HCT116 (cell line): ENCODE results near the gene CLEC14A. TPM values are rescaled to one million over a fixed set of nuclear protein-coding genes. Genes with fewer than 3 reads are reported as not detected.

Source experiments
- ATAC-seq: fragments of 200-7000 bp; cut with Tn5 transposase; 2 replicates; pipeline ENCODE4 v1.9.1; 2020; ENCODE audit warnings: mild to moderate bottlenecking, moderate library complexity
- BruUV-seq: library from RNA; stranded (reverse); fragments of 400-500 nt; replicated peaks from 2 replicates; lab custom pipeline; 2021; lab: Mats Ljungman, UMichigan
- CTCF ChIA-PET: fragments of 300-600 bp; sonication (Branson Sonifier 250); formaldehyde crosslinking; loops from one replicate; lab custom pipeline; 2021; ENCODE audit warnings: antibody characterized with exemption; lab: Charles Lee
- POLR2A ChIA-PET: fragments of 300-600, 350-600 bp; sonication (Branson Sonifier 250); formaldehyde crosslinking; loops from one replicate; lab custom pipeline; 2021; ENCODE audit warnings: antibody characterized with exemption; lab: Charles Lee
- RAD21 ChIA-PET, 2 experiments: fragments of 300-600 bp; sonication (Branson Sonifier 250); formaldehyde crosslinking; loops; one replicate each; lab custom pipeline; 2023; ENCODE audit warnings: low total read pairs in 2 of 2; ENCODE audit not compliant: uncharacterized antibody in 2 of 2, unreplicated experiment in 2 of 2, low non-redundant PET in 1 of 2; lab: Charles Lee
- DNase-seq: peaks from one replicate; pipeline ENCODE4 v3.0.0-alpha.2; 2010; ENCODE audit warnings: low read depth, low spot score
- H2AFZ ChIP-seq: fragments of 200-600 bp; shearing (Covaris generic), sonication (generic); 2 replicates; pipeline ENCODE4 v1.6.1; 2017; ENCODE audit warnings: low read depth, mixed run types, mixed read lengths, antibody characterized with exemption, low read length; ENCODE audit not compliant: poor library complexity, severe bottlenecking
- H3K27ac ChIP-seq: 2 replicates; pipeline ENCODE4 v1.5.1; 2012; ENCODE audit warnings: low read depth, low read length
- H3K27me3 ChIP-seq: fragments of 200-600 bp; sonication (generic); 2 replicates; pipeline ENCODE4 v1.6.1; 2016; ENCODE audit warnings: mixed run types, low read length, mixed read lengths; ENCODE audit not compliant: insufficient read depth
- H3K36me3 ChIP-seq, 2 experiments: fragments of 200-500 bp in 1 of 2; fragments of 200-600 bp in 1 of 2; sonication (Bioruptor generic) in 1 of 2; sonication (generic) in 1 of 2; 2 replicates each; pipeline versions ENCODE4 v1.5.1 to v1.6.1; 2014 to 2016; ENCODE audit warnings: low read length in 2 of 2, inconsistent platforms in 1 of 2, mixed read lengths in 1 of 2, mixed run types in 1 of 2; ENCODE audit not compliant: insufficient read depth in 2 of 2, control insufficient read depth in 1 of 2
- H3K4me1 ChIP-seq, 2 experiments: fragments of 200-600 bp in 1 of 2; sonication (generic) in 1 of 2; 2 replicates each; pipeline versions ENCODE4 v1.5.1 to v1.6.1; 2012 to 2017; ENCODE audit warnings: low read length in 2 of 2, inconsistent platforms in 1 of 2, mild to moderate bottlenecking in 1 of 2, mixed read lengths in 1 of 2, mixed run types in 1 of 2, moderate library complexity in 1 of 2; ENCODE audit not compliant: insufficient read depth in 2 of 2, control insufficient read depth in 1 of 2
- H3K4me2 ChIP-seq: fragments of 200-600 bp; sonication (generic); 2 replicates; pipeline ENCODE4 v1.6.1; 2017; ENCODE audit warnings: mixed run types, low read length, mixed read lengths
- H3K4me3 ChIP-seq, 2 experiments: fragments of 200-600 bp in 1 of 2; sonication (generic) in 1 of 2; replicated peaks in 1 of 2; 2 replicates each; pipeline ENCODE4 v1.5.1; 2011 to 2016; ENCODE audit warnings: low read length in 2 of 2, control low read depth in 1 of 2, low read depth in 1 of 2, mild to moderate bottlenecking in 1 of 2, mixed read lengths in 1 of 2, mixed run types in 1 of 2
- H3K79me2 ChIP-seq: fragments of 200-600 bp; sonication (generic); 2 replicates; pipeline ENCODE4 v1.6.1; 2017; ENCODE audit warnings: mild to moderate bottlenecking, mixed run types, low read length, moderate library complexity, mixed read lengths; ENCODE audit not compliant: insufficient read depth
- H3K9ac ChIP-seq: fragments of 200-600 bp; sonication (generic); 2 replicates; pipeline ENCODE4 v1.6.1; 2016; ENCODE audit warnings: low read length, mixed read lengths
- H3K9me2 ChIP-seq: fragments of 200-600 bp; sonication (generic), shearing (Covaris generic); 2 replicates; pipeline ENCODE4 v1.6.1; 2017; ENCODE audit warnings: mixed run types, mild to moderate bottlenecking, moderate library complexity; ENCODE audit not compliant: insufficient read depth
- H3K9me3 ChIP-seq, 2 experiments: fragments of 200-500 bp in 1 of 2; fragments of 200-600 bp in 1 of 2; sonication (Bioruptor generic) in 1 of 2; sonication (generic) in 1 of 2; 2 replicates each; pipeline ENCODE4 v1.6.1; 2014 to 2017; ENCODE audit warnings: low read length in 2 of 2, mixed read lengths in 2 of 2, inconsistent platforms in 1 of 2, low read depth in 1 of 2, mild to moderate bottlenecking in 1 of 2, mixed run types in 1 of 2, moderate library complexity in 1 of 2; ENCODE audit not compliant: control insufficient read depth in 1 of 2, insufficient read depth in 1 of 2
- H4K20me1 ChIP-seq: fragments of 200-600 bp; sonication (generic), shearing (Covaris generic); 2 replicates; pipeline ENCODE4 v1.6.1; 2017; ENCODE audit warnings: mixed run types, mild to moderate bottlenecking, moderate library complexity; ENCODE audit not compliant: insufficient read depth
- ATF3 ChIP-seq: IDR thresholded peaks from 2 replicates; pipeline ENCODE4 v1.6.1; 2012
- CEBPB ChIP-seq: IDR thresholded peaks from 2 replicates; pipeline ENCODE4 v1.6.1; 2012; ENCODE audit warnings: low read depth
- FOSL1 ChIP-seq: IDR thresholded peaks from 2 replicates; pipeline ENCODE4 v1.6.1; 2012; ENCODE audit warnings: low read depth
- JUND ChIP-seq: IDR thresholded peaks from 2 replicates; pipeline ENCODE4 v1.6.1; 2012
- POLR2A ChIP-seq: IDR thresholded peaks from 2 replicates; pipeline ENCODE4 v1.7.0; 2011; ENCODE audit warnings: borderline replicate concordance; ENCODE audit not compliant: insufficient read depth, insufficient read length; ENCODE audit errors: extremely low read depth
- POLR2AphosphoS5 ChIP-seq: IDR thresholded peaks from 2 replicates; pipeline ENCODE4 v1.6.1; 2011; ENCODE audit warnings: mild to moderate bottlenecking, low read depth, low read length, moderate library complexity
- RAD21 ChIP-seq: IDR thresholded peaks from 2 replicates; pipeline ENCODE4 v1.6.1; 2012; ENCODE audit warnings: low read depth, mild to moderate bottlenecking
- REST ChIP-seq: IDR thresholded peaks from 2 replicates; pipeline ENCODE4 v1.6.1; 2012; ENCODE audit warnings: low read depth
- SIN3A ChIP-seq: IDR thresholded peaks from 2 replicates; pipeline ENCODE4 v1.6.1; 2012; ENCODE audit warnings: low read depth
- SP1 ChIP-seq: IDR thresholded peaks from 2 replicates; pipeline ENCODE4 v1.6.1; 2012; ENCODE audit warnings: low read depth
- SRF ChIP-seq: IDR thresholded peaks from 2 replicates; pipeline ENCODE4 v1.6.1; 2012; ENCODE audit warnings: low read depth
- TCF7L2 ChIP-seq: IDR thresholded peaks from 2 replicates; pipeline ENCODE4 v1.7.0; 2011; ENCODE audit warnings: borderline replicate concordance, inconsistent platforms; ENCODE audit not compliant: insufficient read depth, insufficient read length; ENCODE audit errors: extremely low read depth
- YY1 ChIP-seq: IDR thresholded peaks from 2 replicates; pipeline ENCODE4 v1.6.1; 2011; ENCODE audit warnings: low read length, low read depth, moderate library complexity, mild to moderate bottlenecking; ENCODE audit not compliant: insufficient replicate concordance; ENCODE audit errors: extremely low read depth
- ZNF274 ChIP-seq: fragments of 200-500 bp; sonication (Bioruptor generic); IDR thresholded peaks from 2 replicates; pipeline ENCODE4 v1.6.1; 2014; ENCODE audit warnings: mild to moderate bottlenecking, low read depth, low read length, inconsistent platforms
- intact Hi-C: fragments of 100-400 bp; cut with micrococcal nuclease; formaldehyde crosslinking; loops from 2 replicates; pipeline ENCODE4 v1.10.0; 2022
- total RNA-seq: library from RNA; stranded (reverse); gene quantifications from one replicate; pipeline ENCODE4 v1.2.1, GENCODE V29; 2021; ENCODE audit not compliant: unreplicated experiment

The CLEC14A gene
- total RNA-seq, 1 experiment from 2014 or later: 0.10 TPM

- no TSS peak for BruUV-seq
Measured at GRCh38 chr14:38210587-38211216, 45.2 kb downstream of the CLEC14A start.

More at GRCh38 chr14:38210587-38211216, 45.2 kb downstream of the CLEC14A start:
- Histone ChIP-seq H3K36me3 (no peaks in the 10 kb centered on the region), H3K4me3 (no peak overlapping the region), H3K9ac (no peak overlapping the region), H3K4me2 (no peak overlapping the region), H4K20me1 (no peaks in the 10 kb centered on the region), H3K4me1 (no peaks in the 10 kb centered on the region), H3K79me2 (no peaks in the 10 kb centered on the region), H2AFZ (no peak overlapping the region), H3K27me3 (no peaks in the 10 kb centered on the region), H3K27ac (no peak overlapping the region), H3K9me2 (no peaks in the 10 kb centered on the region), H3K9me3 (no peaks in the 10 kb centered on the region)
- RAD21 ChIA-PET: no interaction called here
- no peak for ATAC-seq
- CTCF ChIA-PET: no interaction called here
- TF ChIP-seq SRF (no peak), ATF3 (no peak), RAD21 (no peak), SIN3A (no peak), CEBPB (no peak), YY1 (no peak), ZNF274 (no peak), REST (no peak), POLR2AphosphoS5 (no peak), SP1 (no peak), FOSL1 (no peak), JUND (no peak), TCF7L2 (no peak), POLR2A (no peak)
- no peak for DNase-seq
- intact Hi-C loops: no loop called here
- POLR2A ChIA-PET: no interaction called here
